ENCODE data around the gene TOM1. TPM values are rescaled to one million over a fixed set of nuclear protein-coding genes. Genes with fewer than 3 reads are reported as not detected.

TOM1 gene
- total RNA-seq, 1 experiment from 2014 or later: 28.2 TPM

- no TSS peak for BruUV-seq (replicated peaks)
- Mint-ChIP-seq H3K36me3 (ENCODE audit: insufficient read depth, unreplicated experiment) (peaks cover 37% of the 10 kb centered on the region), H3K4me1 (ENCODE audit: insufficient read depth, unreplicated experiment) (peaks cover 38% of the 10 kb centered on the region), H3K27ac (ENCODE audit: low read depth, unreplicated experiment) (no peak overlapping the region), H3K4me3 (ENCODE audit: unreplicated experiment) (no peak overlapping the region), H3K27me3 (ENCODE audit: insufficient read depth, unreplicated experiment) (no peaks in the 10 kb centered on the region), H3K9me3 (ENCODE audit: unreplicated experiment) (no peaks in the 10 kb centered on the region)
- DNase-seq (ENCODE audit: unreplicated experiment): no peak
- ChIA-PET POLR2A (interaction anchor here (0.5 to 1.5 kb wide), 4 partner anchors 10 to 525 kb away, joined by 3 to 7 read pairs (median 4); no protein-coding TSS in a partner anchor), CTCF (no interaction called here)
- intact Hi-C loops (cut with micrococcal nuclease): no loop called here
- TF ChIP-seq, protein P1, sequence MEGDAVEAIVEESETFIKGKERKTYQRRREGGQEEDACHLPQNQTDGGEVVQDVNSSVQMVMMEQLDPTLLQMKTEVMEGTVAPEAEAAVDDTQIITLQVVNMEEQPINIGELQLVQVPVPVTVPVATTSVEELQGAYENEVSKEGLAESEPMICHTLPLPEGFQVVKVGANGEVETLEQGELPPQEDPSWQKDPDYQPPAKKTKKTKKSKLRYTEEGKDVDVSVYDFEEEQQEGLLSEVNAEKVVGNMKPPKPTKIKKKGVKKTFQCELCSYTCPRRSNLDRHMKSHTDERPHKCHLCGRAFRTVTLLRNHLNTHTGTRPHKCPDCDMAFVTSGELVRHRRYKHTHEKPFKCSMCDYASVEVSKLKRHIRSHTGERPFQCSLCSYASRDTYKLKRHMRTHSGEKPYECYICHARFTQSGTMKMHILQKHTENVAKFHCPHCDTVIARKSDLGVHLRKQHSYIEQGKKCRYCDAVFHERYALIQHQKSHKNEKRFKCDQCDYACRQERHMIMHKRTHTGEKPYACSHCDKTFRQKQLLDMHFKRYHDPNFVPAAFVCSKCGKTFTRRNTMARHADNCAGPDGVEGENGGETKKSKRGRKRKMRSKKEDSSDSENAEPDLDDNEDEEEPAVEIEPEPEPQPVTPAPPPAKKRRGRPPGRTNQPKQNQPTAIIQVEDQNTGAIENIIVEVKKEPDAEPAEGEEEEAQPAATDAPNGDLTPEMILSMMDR (IDR thresholded peaks at IDR 0.05; ENCODE audit: unreplicated experiment): no peak
Measured at GRCh38 chr22:35310556-35311550, 11.2 kb downstream of the TOM1 start.

DNA sequence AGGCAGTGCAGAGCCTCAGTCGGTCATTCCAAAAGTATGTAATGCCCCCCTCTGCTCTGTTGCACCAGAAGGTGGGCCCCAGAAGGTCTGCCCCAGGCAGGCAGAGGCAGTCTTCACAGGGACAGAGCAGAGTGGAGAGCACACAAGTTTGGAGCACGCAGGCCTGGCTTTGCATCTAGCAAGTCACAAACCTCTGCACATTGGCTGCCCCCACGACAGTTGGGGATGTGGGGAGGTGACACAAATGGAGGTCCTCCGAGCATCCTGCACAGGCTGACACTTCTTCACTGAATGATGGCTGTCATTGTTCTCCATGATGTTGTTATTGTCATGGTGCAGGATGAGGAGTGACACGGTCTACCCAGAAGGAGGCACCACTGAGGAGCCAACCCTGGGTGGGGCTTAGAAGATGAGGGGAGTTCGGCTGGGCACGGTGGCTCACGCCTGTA lies 11.9 kb downstream of the TOM1 start:
- ChIA-PET POLR2A (interaction anchor here (0.5 to 1.5 kb wide), 2 partner anchors 10 to 524 kb away, joined by 4 to 7 read pairs; no protein-coding TSS in a partner anchor), CTCF (no interaction called here)
- Mint-ChIP-seq H3K9me3 (ENCODE audit: unreplicated experiment) (no peaks in the 10 kb centered on the region), H3K36me3 (ENCODE audit: insufficient read depth, unreplicated experiment) (peaks cover 35% of the 10 kb centered on the region), H3K4me1 (ENCODE audit: insufficient read depth, unreplicated experiment) (peaks cover 33% of the 10 kb centered on the region), H3K4me3 (ENCODE audit: unreplicated experiment) (no peak overlapping the region), H3K27ac (ENCODE audit: low read depth, unreplicated experiment) (no peak overlapping the region), H3K27me3 (ENCODE audit: insufficient read depth, unreplicated experiment) (no peaks in the 10 kb centered on the region)
- no TSS peak for BruUV-seq (replicated peaks)
- TF ChIP-seq, protein P1 (IDR thresholded peaks at IDR 0.05; ENCODE audit: unreplicated experiment): no peak
- DNase-seq (ENCODE audit: unreplicated experiment): no peak
- intact Hi-C loops (cut with micrococcal nuclease): no loop called here

- CTCF ChIA-PET: interaction anchor here (1.1 kb wide), 1 partner anchor 10 kb away, joined by 3 read pairs; no protein-coding TSS in a partner anchor
- DNase-seq (ENCODE audit: unreplicated experiment): peak; percentile 70
Measured at GRCh38 chr22:35312198-35313059, 12.7 kb downstream of the TOM1 start.

More at GRCh38 chr22:35312198-35313059, 12.7 kb downstream of the TOM1 start:
- BruUV-seq (replicated peaks): no TSS peak
- intact Hi-C loops (cut with micrococcal nuclease): no loop called here
- H3K9me3 Mint-ChIP-seq (ENCODE audit: unreplicated experiment): no peaks in the 10 kb centered on the region
- POLR2A ChIA-PET: no interaction called here
- H3K4me1 Mint-ChIP-seq (ENCODE audit: insufficient read depth, unreplicated experiment): peaks cover 33% of the 10 kb centered on the region
- no peak overlapping the region for H3K27ac Mint-ChIP-seq (ENCODE audit: low read depth, unreplicated experiment)
- TF ChIP-seq, protein P1 (IDR thresholded peaks at IDR 0.05; ENCODE audit: unreplicated experiment): no peak
- no peaks in the 10 kb centered on the region for H3K27me3 Mint-ChIP-seq (ENCODE audit: insufficient read depth, unreplicated experiment)
- H3K4me3 Mint-ChIP-seq (ENCODE audit: unreplicated experiment): no peak overlapping the region
- H3K36me3 Mint-ChIP-seq (ENCODE audit: insufficient read depth, unreplicated experiment): peaks cover 40% of the 10 kb centered on the region

Data from MCF 10A (cell line).